SK-N-SH (cell line): ENCODE results near the gene ABCC4. TPM values are rescaled to one million over a fixed set of nuclear protein-coding genes. Genes with fewer than 3 reads are reported as not detected.
"Not testable (repeated sequence)": the region's sequence is repeated elsewhere in the genome, so short reads cannot be mapped to it uniquely, and the experiment has no call there.

Source experiments
- CTCF ChIA-PET: fragments of 300-600, 350-600 bp; formaldehyde crosslinking; extraction: SDS; loops from one replicate; lab custom pipeline; 2021; lab: Yijun Ruan, JAX
- POLR2A ChIA-PET: fragments of 350-600 bp; sonication (Branson Sonifier 250); formaldehyde crosslinking; extraction: SDS; loops from one replicate; lab custom pipeline; 2020; ENCODE audit warnings: antibody characterized with exemption, inconsistent platforms; lab: Yijun Ruan, JAX
- DNase-seq: peaks from one replicate; pipeline ENCODE4 v3.0.0; 2012
- H2AFZ ChIP-seq: fragments of 200-600 bp; sonication (generic); 2 replicates; pipeline ENCODE4 v1.8.1; 2016; ENCODE audit warnings: antibody characterized with exemption, mild to moderate bottlenecking, low read depth
- H3F3A ChIP-seq: fragments of 200-600 bp; sonication (generic); replicated peaks from 2 replicates; pipeline ENCODE3; 2016; ENCODE audit warnings: antibody characterized with exemption, mild to moderate bottlenecking; ENCODE audit not compliant: insufficient read depth
- H3K27ac ChIP-seq, 2 experiments: fragments of 200-500 bp in 1 of 2; fragments of 200-600 bp in 1 of 2; sonication (Bioruptor generic) in 1 of 2; sonication (generic), shearing (Covaris generic) in 1 of 2; 2 replicates each; pipeline versions ENCODE4 v1.5.1 to v1.6.1; 2014 to 2016; ENCODE audit warnings: low read depth in 2 of 2, inconsistent platforms in 1 of 2, low read length in 1 of 2, mild to moderate bottlenecking in 1 of 2, mixed read lengths in 1 of 2
- H3K27me3 ChIP-seq: fragments of 200-600 bp; sonication (generic), shearing (Covaris generic); 2 replicates; pipeline ENCODE4 v1.6.1; 2016; ENCODE audit warnings: mixed run types; ENCODE audit not compliant: insufficient read depth
- H3K36me3 ChIP-seq, 2 experiments: fragments of 200-500 bp in 1 of 2; fragments of 200-600 bp in 1 of 2; sonication (Bioruptor generic) in 1 of 2; sonication (generic) in 1 of 2; replicated peaks in 1 of 2; 2 replicates each; pipeline versions ENCODE3 to v1.5.1; 2014 to 2016; ENCODE audit warnings: low read length in 1 of 2, mild to moderate bottlenecking in 1 of 2; ENCODE audit not compliant: insufficient read depth in 2 of 2, control insufficient read depth in 1 of 2
- H3K4me1 ChIP-seq, 2 experiments: fragments of 200-500 bp in 1 of 2; fragments of 200-600 bp in 1 of 2; sonication (Bioruptor generic) in 1 of 2; sonication (generic), shearing (Covaris generic) in 1 of 2; 2 replicates each; pipeline versions ENCODE4 v1.5.1 to v1.6.1; 2014 to 2016; ENCODE audit warnings: low read depth in 1 of 2, low read length in 1 of 2, mixed run types in 1 of 2; ENCODE audit not compliant: insufficient read depth in 2 of 2, control insufficient read depth in 1 of 2
- H3K4me2 ChIP-seq: fragments of 200-600 bp; sonication (generic), shearing (Covaris generic); 2 replicates; pipeline ENCODE4 v1.6.1; 2017; ENCODE audit warnings: mixed run types
- H3K4me3 ChIP-seq, 2 experiments: fragments of 200-500 bp in 1 of 2; fragments of 200-600 bp in 1 of 2; sonication (Bioruptor generic) in 1 of 2; sonication (generic), shearing (Covaris generic) in 1 of 2; 2 replicates each; pipeline versions ENCODE4 v1.5.1 to v1.8.1; 2014 to 2016; ENCODE audit warnings: low read depth in 2 of 2, inconsistent platforms in 1 of 2, low read length in 1 of 2, mild to moderate bottlenecking in 1 of 2, mixed read lengths in 1 of 2, moderate library complexity in 1 of 2
- H3K79me2 ChIP-seq: fragments of 200-600 bp; sonication (generic); 2 replicates; pipeline ENCODE4 v1.8.1; 2017; ENCODE audit warnings: mild to moderate bottlenecking; ENCODE audit not compliant: insufficient read depth
- H3K9ac ChIP-seq: fragments of 200-600 bp; sonication (generic); 2 replicates; pipeline ENCODE4 v1.6.1; 2017; ENCODE audit warnings: mixed run types
- H3K9me2 ChIP-seq: fragments of 200-600 bp; sonication (generic); 2 replicates; pipeline ENCODE4 v1.6.1; 2017; ENCODE audit warnings: mixed run types
- H3K9me3 ChIP-seq: fragments of 200-600 bp; sonication (generic); 2 replicates; pipeline ENCODE4 v1.6.1; 2017; ENCODE audit warnings: mixed run types, mild to moderate bottlenecking, moderate library complexity
- H4K20me1 ChIP-seq: fragments of 200-600 bp; sonication (generic); 2 replicates; pipeline ENCODE4 v1.6.1; 2017; ENCODE audit warnings: mild to moderate bottlenecking, mixed run types; ENCODE audit not compliant: insufficient read depth
- MAX ChIP-seq: IDR thresholded peaks from 2 replicates; pipeline ENCODE4 v1.4.0; 2012; ENCODE audit warnings: low read depth
- NRF1 ChIP-seq: IDR thresholded peaks from 2 replicates; pipeline ENCODE4 v1.6.1; 2012; ENCODE audit warnings: low read depth, mild to moderate bottlenecking, low read length
- POLR2AphosphoS5 ChIP-seq: IDR thresholded peaks from 2 replicates; pipeline ENCODE4 v1.6.1; 2012; ENCODE audit warnings: low read depth, low read length
- TCF12 ChIP-seq: IDR thresholded peaks from 2 replicates; pipeline ENCODE4 v1.4.0; 2012
- YY1 ChIP-seq: IDR thresholded peaks from 2 replicates; pipeline ENCODE4 v1.4.0; 2012; ENCODE audit warnings: low read depth, mild to moderate bottlenecking
- WGBS: methylation state at CpG from one replicate; pipeline ENCODE4 v1.1.6; 2017; ENCODE audit warnings: low lambda C conversion rate; 5-methylcytosine and 5-hydroxymethylcytosine counted together
- polyA plus RNA-seq, 3 experiments: library from polyadenylated mRNA; depleted of rRNA; stranded (reverse); fragments of >200 nt; gene quantifications; 2 replicates each; pipeline ENCODE4 v1.2.3, GENCODE V29; 2012
- TF ChIP-seq, protein P1 (sequence below): fragments of 150-350 bp; IDR thresholded peaks from 2 replicates; pipeline ENCODE4 v1.6.1; 2016; ENCODE audit warnings: mild to moderate bottlenecking, low read depth, low read length

ABCC4 gene
- polyA plus RNA-seq, 1 of the 3 experiments (the other 2 are of a cell fraction), result 7.8 TPM

DNA sequence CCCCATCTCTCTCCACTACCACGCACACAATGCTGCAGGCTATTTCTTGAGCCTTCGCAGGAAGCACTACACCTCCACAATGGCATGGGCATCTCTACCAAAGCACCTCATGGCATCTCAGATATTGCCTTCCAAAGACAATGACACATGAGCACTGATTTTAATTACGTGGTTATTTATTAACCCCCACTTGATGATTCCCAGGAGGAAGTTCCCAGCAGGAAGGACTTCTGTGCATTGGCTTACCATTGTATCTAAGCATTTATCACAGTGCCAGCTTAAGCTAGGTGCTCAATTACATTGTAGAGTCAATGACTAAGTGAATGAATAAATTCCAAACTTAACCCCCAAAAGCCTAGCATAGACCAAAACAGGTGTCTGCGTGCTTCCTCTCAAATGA, 101.4 kb downstream of the ABCC4 start:
- no peaks in the 10 kb centered on the region for H3K36me3 ChIP-seq
- peaks cover 0 to 6% of the 10 kb centered on the region in 2 experiments; a peak in 1 of 4 replicates for H3K4me1 ChIP-seq
- H3F3A ChIP-seq, result no peaks in the 10 kb centered on the region
- no peaks in the 10 kb centered on the region for H3K9me2 ChIP-seq
- H3K9ac ChIP-seq, result no peak overlapping the region
- no peak for DNase-seq
- H3K4me3 ChIP-seq, result no peak overlapping the region
- no peak overlapping the region for H3K27ac ChIP-seq
- no peak overlapping the region for H2AFZ ChIP-seq
- H3K4me2 ChIP-seq, result no peak overlapping the region
- WGBS, result 95% methylated on average over 4 of the region's 4 CpGs
- CTCF ChIA-PET, result interaction anchor here (4.8 kb wide), 1 partner anchor 205 kb away, joined by 29 read pairs; no protein-coding TSS in a partner anchor
- no peaks in the 10 kb centered on the region for H3K27me3 ChIP-seq
- no peaks in the 10 kb centered on the region for H3K79me2 ChIP-seq
- no peaks in the 10 kb centered on the region for H4K20me1 ChIP-seq
- TF ChIP-seq TCF12 (no peak), NRF1 (no peak)
- POLR2A ChIA-PET, result no interaction called here
- no peaks in the 10 kb centered on the region for H3K9me3 ChIP-seq

DNA sequence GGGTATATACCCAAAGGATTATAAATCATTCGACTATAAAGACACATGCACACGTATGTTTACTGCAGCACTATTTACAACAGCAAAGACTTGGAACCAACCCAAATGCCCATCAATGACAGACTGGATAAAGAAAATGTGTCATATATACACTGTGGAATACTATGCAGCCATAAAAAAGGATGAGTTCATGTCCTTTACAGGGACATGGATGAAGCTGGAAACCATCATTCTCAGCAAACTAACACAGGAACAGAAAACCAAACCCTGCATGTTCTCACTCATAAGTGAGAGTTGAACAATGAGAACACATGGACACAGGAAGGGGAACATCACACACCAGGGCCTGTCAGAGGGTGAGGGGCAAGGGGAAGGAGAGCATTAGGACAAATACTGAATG, 102.6 kb downstream of the ABCC4 start:
- H3K9me2 ChIP-seq, H3K9me3 ChIP-seq, H3K4me2 ChIP-seq, DNase-seq, H3K4me3 ChIP-seq, H3K4me1 ChIP-seq, H3K27ac ChIP-seq, H3K36me3 ChIP-seq, H3K79me2 ChIP-seq, POLR2A ChIA-PET, H2AFZ ChIP-seq, H4K20me1 ChIP-seq, H3K27me3 ChIP-seq, H3K9ac ChIP-seq, H3F3A ChIP-seq: not testable (repeated sequence)
- CTCF ChIA-PET, result interaction anchor here (2.2 to 4.8 kb wide), 3 partner anchors 9 to 207 kb away, joined by 9 to 29 read pairs (median 10); no protein-coding TSS in a partner anchor
- 84% methylated on average over 2 of the region's 2 CpGs for WGBS

GRCh38 chr13:95197548-95197947, 103.7 kb downstream of the ABCC4 start:
- H3K4me2 ChIP-seq, result no peak overlapping the region
- no peaks in the 10 kb centered on the region for H3K79me2 ChIP-seq
- no peak overlapping the region for H3K4me3 ChIP-seq
- WGBS, result 88% methylated on average over 4 of the region's 4 CpGs
- H3F3A ChIP-seq, result no peaks in the 10 kb centered on the region
- no peaks in the 10 kb centered on the region for H4K20me1 ChIP-seq
- H3K4me1 ChIP-seq, result no peaks in the 10 kb centered on the region; a peak in 1 of 4 replicates
- no peaks in the 10 kb centered on the region for H3K9me2 ChIP-seq
- DNase-seq, result no peak
- no peak overlapping the region for H3K9ac ChIP-seq
- CTCF ChIA-PET, result interaction anchor here (2.2 to 4.8 kb wide), 3 partner anchors 8 to 208 kb away, joined by 9 to 29 read pairs (median 10); no protein-coding TSS in a partner anchor
- H3K27ac ChIP-seq, result no peak overlapping the region
- no peaks in the 10 kb centered on the region for H3K27me3 ChIP-seq
- H3K36me3 ChIP-seq, result no peaks in the 10 kb centered on the region
- POLR2A ChIA-PET, result no interaction called here
- no peaks in the 10 kb centered on the region for H3K9me3 ChIP-seq
- TF ChIP-seq YY1 (no peak), POLR2AphosphoS5 (no peak), MAX (no peak)
- TF ChIP-seq, protein P1, sequence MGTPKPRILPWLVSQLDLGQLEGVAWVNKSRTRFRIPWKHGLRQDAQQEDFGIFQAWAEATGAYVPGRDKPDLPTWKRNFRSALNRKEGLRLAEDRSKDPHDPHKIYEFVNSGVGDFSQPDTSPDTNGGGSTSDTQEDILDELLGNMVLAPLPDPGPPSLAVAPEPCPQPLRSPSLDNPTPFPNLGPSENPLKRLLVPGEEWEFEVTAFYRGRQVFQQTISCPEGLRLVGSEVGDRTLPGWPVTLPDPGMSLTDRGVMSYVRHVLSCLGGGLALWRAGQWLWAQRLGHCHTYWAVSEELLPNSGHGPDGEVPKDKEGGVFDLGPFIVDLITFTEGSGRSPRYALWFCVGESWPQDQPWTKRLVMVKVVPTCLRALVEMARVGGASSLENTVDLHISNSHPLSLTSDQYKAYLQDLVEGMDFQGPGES, result no peak
- no peak overlapping the region for H2AFZ ChIP-seq
